Vagina (tissue), 2 donors: Measurements from ENCODE around the gene ENGASE. TPM values are rescaled to one million over a fixed set of nuclear protein-coding genes. Genes with fewer than 3 reads are reported as not detected.
A peak's percentile ranks its signal among the peaks of the same experiment; 100 is the strongest.

Experiments used
- DNase-seq, 2 donors: peaks; one replicate each; pipeline ENCODE4 v3.0.0-alpha.2; 2017; ENCODE audit errors: extremely low spot score in 2 of 2
- H3K27ac ChIP-seq: fragments of 200-600 bp; sonication (generic); one replicate; pipeline ENCODE4 v1.5.1; 2019
- H3K27me3 ChIP-seq: fragments of 200-600 bp; sonication (generic); one replicate; pipeline ENCODE4 v1.5.1; 2019
- H3K36me3 ChIP-seq, 2 donors: fragments of 200-600 bp; sonication (generic); one replicate each; pipeline ENCODE4 v1.5.1; 2017 to 2019
- H3K4me1 ChIP-seq: fragments of 200-600 bp; sonication (generic); one replicate; pipeline ENCODE4 v1.5.1; 2019
- H3K4me3 ChIP-seq, 2 donors: fragments of 200-600 bp; sonication (generic); 1 replicate in 1 of 2; 2 replicates in 1 of 2; pipeline ENCODE4 v1.5.1; 2016 to 2019
- H3K9me3 ChIP-seq: fragments of 200-600 bp; sonication (generic); one replicate; pipeline ENCODE4 v1.5.1; 2019
- CTCF ChIP-seq, 3 experiments: fragments of 450-650 bp in 2 of 3; fragments of 200-600 bp in 1 of 3; sonication (generic) in 1 of 3; IDR thresholded peaks; one replicate each; pipeline ENCODE4 v1.5.1; 2017 to 2019; ENCODE audit warnings: antibody characterized with exemption in 3 of 3, mild to moderate bottlenecking in 2 of 3, moderate library complexity in 2 of 3
- POLR2A ChIP-seq, 2 donors: fragments of 450-650 bp; IDR thresholded peaks; one replicate each; pipeline ENCODE4 v1.6.1; 2017; ENCODE audit warnings: antibody characterized with exemption in 2 of 2, mild to moderate bottlenecking in 2 of 2, moderate library complexity in 2 of 2
- POLR2AphosphoS5 ChIP-seq, 2 donors: sonication (generic); formaldehyde crosslinking; IDR thresholded peaks; one replicate each; pipeline ENCODE4 v1.9.0; 2017; ENCODE audit warnings: antibody characterized with exemption in 2 of 2, mild to moderate bottlenecking in 2 of 2, low read depth in 1 of 2; ENCODE audit not compliant: insufficient read depth in 1 of 2
- intact Hi-C: fragments of 100-400 bp; cut with DNase I; formaldehyde crosslinking; loops from one replicate; pipeline ENCODE4 v1.15.1; 2023
- total RNA-seq: library from RNA; depleted of rRNA; stranded (reverse); fragments of >200 nt; gene quantifications from one replicate; pipeline ENCODE4 v1.2.3, GENCODE V29; 2016

ENGASE gene
- total RNA-seq, result 13.8 TPM

- peaks cover 0 to 14% of the 10 kb centered on the region in 2 donors for H3K36me3 ChIP-seq
- no peaks in the 10 kb centered on the region for H3K9me3 ChIP-seq
- peak within 1 kb of the TSS; percentile 91 to 92 for H3K4me3 ChIP-seq
- H3K27me3 ChIP-seq, result no peaks in the 10 kb centered on the region
- no peak for DNase-seq
- intact Hi-C loops, result no loop called here
- peaks cover 28% of the 10 kb centered on the region for H3K4me1 ChIP-seq
- H3K27ac ChIP-seq, result peak within 1 kb of the TSS; percentile 90
- TF ChIP-seq CTCF (IDR thresholded peaks at IDR 0.05) (no peak), POLR2AphosphoS5 (IDR thresholded peaks at IDR 0.05; ENCODE audit: insufficient read depth in 1 of 2, low read depth in 1 of 2) (peak in 1 of 2 donors; percentile 3), POLR2A (IDR thresholded peaks at IDR 0.05) (peak in 1 of 2 donors; percentile 53)
These were observed at the start of gene ENGASE for GRCh38 chr17:79074649-79075445. ENGASE (plus strand) TSS chr17:79074824; CDS start chr17:79074945, 121 bp downstream.

- no peak for DNase-seq
- Histone ChIP-seq H3K4me3 (peak overlapping the region; percentile 52 to 69), H3K27ac (peak overlapping the region; percentile 78), H3K9me3 (no peaks in the 10 kb centered on the region), H3K4me1 (peaks cover 69% of the 10 kb centered on the region), H3K27me3 (no peaks in the 10 kb centered on the region), H3K36me3 (no peaks in the 10 kb centered on the region)
- TF ChIP-seq CTCF (IDR thresholded peaks at IDR 0.05) (no peak), POLR2AphosphoS5 (IDR thresholded peaks at IDR 0.05; ENCODE audit: insufficient read depth in 1 of 2, low read depth in 1 of 2) (peak in 1 of 2 donors; percentile 44), POLR2A (IDR thresholded peaks at IDR 0.05) (no peak)
- intact Hi-C loops, result no loop called here
These were observed 49.5 kb upstream of the ENGASE start for GRCh38 chr17:79024901-79025737.

- Histone ChIP-seq H3K4me1 (peaks cover 54% of the 10 kb centered on the region), H3K27ac (peak overlapping the region; percentile 78), H3K4me3 (peak overlapping the region in 1 of 2 donors; percentile 2), H3K36me3 (no peaks in the 10 kb centered on the region), H3K9me3 (no peaks in the 10 kb centered on the region), H3K27me3 (no peaks in the 10 kb centered on the region)
- TF ChIP-seq POLR2A (IDR thresholded peaks at IDR 0.05) (no peak), CTCF (IDR thresholded peaks at IDR 0.05) (no peak), POLR2AphosphoS5 (IDR thresholded peaks at IDR 0.05; ENCODE audit: insufficient read depth in 1 of 2, low read depth in 1 of 2) (peak in 1 of 2 donors; percentile 55)
- intact Hi-C loops, result no loop called here
- DNase-seq, result no peak
These were observed 48.0 kb upstream of the ENGASE start for GRCh38 chr17:79026376-79027273.

- H3K4me3 ChIP-seq, result no peak overlapping the region
- intact Hi-C loops, result no loop called here
- H3K27ac ChIP-seq, result peak overlapping the region; percentile 78
- no peaks in the 10 kb centered on the region for H3K36me3 ChIP-seq
- H3K27me3 ChIP-seq, result no peaks in the 10 kb centered on the region
- TF ChIP-seq CTCF (IDR thresholded peaks at IDR 0.05) (no peak), POLR2A (IDR thresholded peaks at IDR 0.05) (no peak), POLR2AphosphoS5 (IDR thresholded peaks at IDR 0.05; ENCODE audit: insufficient read depth in 1 of 2, low read depth in 1 of 2) (no peak)
- peaks cover 53% of the 10 kb centered on the region for H3K4me1 ChIP-seq
- no peaks in the 10 kb centered on the region for H3K9me3 ChIP-seq
- DNase-seq, result no peak
These were observed 47.2 kb upstream of the ENGASE start for GRCh38 chr17:79027274-79027924.
